A549 (cell line): ENCODE results near the gene MTRF1L. TPM values are rescaled to one million over a fixed set of nuclear protein-coding genes. Genes with fewer than 3 reads are reported as not detected.
"Not testable (repeated sequence)": the region's sequence is repeated elsewhere in the genome, so short reads cannot be mapped to it uniquely, and the experiment has no call there.

Experiments used
- ATAC-seq, 2 experiments: fragments of 200-7000 bp in 1 of 2; fragments of >200 bp in 1 of 2; cut with Nextera tagmentation in 1 of 2; cut with Tn5 transposase in 1 of 2; 3 replicates each; pipeline versions ENCODE4 v1.8.0 to v1.9.1; 2018 to 2020; ENCODE audit warnings: mild to moderate bottlenecking in 1 of 2, moderate library complexity in 1 of 2
- CTCF ChIA-PET: fragments of 300-600 bp; sonication (Branson Sonifier 250); formaldehyde crosslinking; extraction: SDS; loops from one replicate; lab custom pipeline; 2021; ENCODE audit warnings: antibody characterized with exemption, inconsistent platforms; lab: Yijun Ruan, JAX
- POLR2A ChIA-PET: fragments of 350-600 bp; formaldehyde crosslinking; extraction: SDS; loops from one replicate; lab custom pipeline; 2021; ENCODE audit warnings: antibody characterized with exemption, inconsistent platforms; lab: Yijun Ruan, JAX
- DNase-seq, 2 experiments: peaks; one replicate each; pipeline versions ENCODE4 v3.0.0 to v3.0.0-alpha.2; 2011 to 2016; ENCODE audit warnings: low read depth in 1 of 2, low spot score in 1 of 2
- FAIRE-seq: peaks from 2 replicates; lab custom pipeline; 2011; peaks lifted over from hg19 to GRCh38; lab: Jason Lieb, UNC
- H3K27ac ChIP-seq, 2 experiments: fragments of >200 bp; sonication (Bioruptor Twin); formaldehyde crosslinking; 3 replicates each; pipeline ENCODE4 v1.5.1; 2016 to 2017
- H3K4me1 ChIP-seq: fragments of >200 bp; sonication (Bioruptor Twin); formaldehyde crosslinking; 3 replicates; pipeline ENCODE4 v1.6.1; 2016
- H3K4me2 ChIP-seq: fragments of >200 bp; sonication (Bioruptor Twin); formaldehyde crosslinking; 3 replicates; pipeline ENCODE4 v1.6.1; 2016
- H3K4me3 ChIP-seq: fragments of >200 bp; sonication (Bioruptor Twin); formaldehyde crosslinking; 3 replicates; pipeline ENCODE4 v1.5.1; 2016
- H3K9me3 ChIP-seq: fragments of >200 bp; sonication (Bioruptor Twin); formaldehyde crosslinking; 3 replicates; pipeline ENCODE4 v1.6.1; 2016
- ATOH8 ChIP-seq: fragments of 250-450 bp; sonication (Bioruptor Pico); IDR thresholded peaks from 2 replicates; pipeline ENCODE4 v1.5.0; 2020; ENCODE audit warnings: low read depth, mild to moderate bottlenecking, moderate library complexity
- CBX2 ChIP-seq: fragments of 200-600 bp; sonication (generic); IDR thresholded peaks from 2 replicates; pipeline ENCODE4 v1.6.1; 2016; ENCODE audit warnings: low read depth, mild to moderate bottlenecking, borderline replicate concordance
- CHD4 ChIP-seq: fragments of 200-600 bp; sonication (generic); IDR thresholded peaks from 2 replicates; pipeline ENCODE4 v1.6.1; 2016; ENCODE audit warnings: antibody characterized with exemption, mild to moderate bottlenecking, borderline replicate concordance
- CTCF ChIP-seq: fragments of >200 bp; sonication (Bioruptor Twin); formaldehyde crosslinking; IDR thresholded peaks from 3 replicates; pipeline ENCODE4 v1.5.1; 2016
- E2F6 ChIP-seq: IDR thresholded peaks from 2 replicates; pipeline ENCODE4 v1.6.1; 2012; ENCODE audit warnings: low read depth, borderline replicate concordance
- EHF ChIP-seq: fragments of 250-450 bp; sonication (Bioruptor Pico); IDR thresholded peaks from 2 replicates; pipeline ENCODE4 v1.5.0; 2020; ENCODE audit warnings: mild to moderate bottlenecking
- FOSB ChIP-seq: fragments of 250-450 bp; sonication (Bioruptor Pico); IDR thresholded peaks from 2 replicates; pipeline ENCODE4 v1.5.0; 2020; ENCODE audit warnings: mild to moderate bottlenecking, moderate library complexity
- FOSL2 ChIP-seq, 2 experiments: fragments of 450-650 bp in 1 of 2; fragments of >200 bp in 1 of 2; sonication (Bioruptor Twin) in 1 of 2; formaldehyde crosslinking; IDR thresholded peaks; 2 replicates each; pipeline versions ENCODE4 v1.5.0 to v1.6.1; 2016 to 2020; ENCODE audit warnings: mild to moderate bottlenecking in 1 of 2, moderate library complexity in 1 of 2
- GATA3 ChIP-seq: IDR thresholded peaks from 2 replicates; pipeline ENCODE4 v1.6.1; 2012; ENCODE audit warnings: borderline replicate concordance
- HDAC2 ChIP-seq: fragments of 200-600 bp; sonication (generic); IDR thresholded peaks from 2 replicates; pipeline ENCODE4 v1.6.1; 2016
- HES2 ChIP-seq: fragments of >200 bp; sonication (Bioruptor Twin); formaldehyde crosslinking; IDR thresholded peaks from 2 replicates; pipeline ENCODE4 v1.6.1; 2016
- HOXB5 ChIP-seq: fragments of 250-450 bp; sonication (Bioruptor Pico); IDR thresholded peaks from 2 replicates; pipeline ENCODE4 v1.5.0; 2020; ENCODE audit warnings: mild to moderate bottlenecking, moderate library complexity
- KDM1A ChIP-seq: fragments of 200-600 bp; sonication (generic); IDR thresholded peaks from 2 replicates; pipeline ENCODE4 v1.6.1; 2016; ENCODE audit warnings: low read depth, mild to moderate bottlenecking
- MAZ ChIP-seq: fragments of 150-350 bp; IDR thresholded peaks from 2 replicates; pipeline ENCODE4 v1.6.1; 2014; ENCODE audit warnings: antibody characterized with exemption, low read depth, low read length, borderline replicate concordance
- MYC ChIP-seq: IDR thresholded peaks from 2 replicates; pipeline ENCODE4 v1.6.1; 2012; ENCODE audit warnings: mild to moderate bottlenecking, inconsistent platforms, low read length, improper control_type of control experiment, borderline replicate concordance
- PBX3 ChIP-seq: IDR thresholded peaks from 2 replicates; pipeline ENCODE4 v1.6.1; 2012
- RARB ChIP-seq: fragments of 250-450 bp; sonication (Bioruptor Pico); IDR thresholded peaks from 2 replicates; pipeline ENCODE4 v1.8.0; 2021; ENCODE audit warnings: mild to moderate bottlenecking, moderate library complexity
- SREBF2 ChIP-seq: fragments of 450-650 bp; IDR thresholded peaks from 2 replicates; pipeline ENCODE4 v1.6.1; 2014; ENCODE audit warnings: mild to moderate bottlenecking, moderate library complexity
- TP53 ChIP-seq: fragments of 250-450 bp; sonication (Bioruptor Pico); IDR thresholded peaks from 2 replicates; pipeline ENCODE4 v1.5.0; 2021; ENCODE audit warnings: mild to moderate bottlenecking, moderate library complexity
- ZC3H11A ChIP-seq: fragments of 450-650 bp; IDR thresholded peaks from 2 replicates; pipeline ENCODE4 v1.6.1; 2014; ENCODE audit warnings: antibody characterized with exemption, mild to moderate bottlenecking
- WGBS: methylation state at CpG from one replicate; pipeline ENCODE4 v1.1.6; 2017; ENCODE audit errors: missing lambda C conversion rate; 5-methylcytosine and 5-hydroxymethylcytosine counted together
- polyA plus RNA-seq, 4 experiments: library from polyadenylated mRNA; depleted of rRNA in 3 of 4; stranded (reverse); fragments of >200 nt; fragmentation: RNase III in 1 of 4; extraction: RNeasy Plus Mini Kit Qiagen cat#74134 plus additional on column Dnase treatment in 1 of 4; gene quantifications; 2 replicates in 3 of 4; 3 replicates in 1 of 4; pipeline ENCODE4 v1.2.3, GENCODE V29; 2011 to 2017

The MTRF1L gene
- polyA plus RNA-seq, 2 of the 4 experiments (the other 2 are of a cell fraction), result 14.3 to 22.6 TPM

GRCh38 chr6:152969688-152970418 is 32.7 kb downstream of the MTRF1L start:
- Histone ChIP-seq H3K27ac (no peak overlapping the region), H3K4me1 (no peaks in the 10 kb centered on the region; the same call in 2 of the 3 replicates), H3K4me2 (no peak overlapping the region), H3K9me3 (no peaks in the 10 kb centered on the region), H3K4me3 (no peak overlapping the region)
- TF ChIP-seq FOSL2 (IDR thresholded peaks at IDR 0.05) (no peak), FOSL2 (CRISPR knock-in tag; IDR thresholded peaks at IDR 0.05) (no peak), HES2 (no peak), EHF (CRISPR knock-in tag) (no peak), MAZ (no peak), RARB (CRISPR knock-in tag) (no peak), SREBF2 (no peak), ZC3H11A (no peak), TP53 (CRISPR knock-in tag) (no peak), KDM1A (no peak), CBX2 (no peak), CHD4 (no peak), GATA3 (no peak), HDAC2 (no peak), PBX3 (no peak), FOSB (CRISPR knock-in tag) (no peak), E2F6 (no peak), MYC (no peak), ATOH8 (CRISPR knock-in tag) (no peak), CTCF (no peak), HOXB5 (CRISPR knock-in tag) (no peak)
- 90% methylated on average over 6 of the region's 6 CpGs for WGBS
- FAIRE-seq (no peak), DNase-seq (no peak), ATAC-seq (no peak)
- ChIA-PET CTCF (no interaction called here), POLR2A (no interaction called here)

GRCh38 chr6:152966168-152966894 is 36.2 kb downstream of the MTRF1L start:
- H3K27ac ChIP-seq, H3K4me2 ChIP-seq, DNase-seq, ATAC-seq, H3K4me1 ChIP-seq, H3K4me3 ChIP-seq, POLR2A ChIA-PET, FAIRE-seq, H3K9me3 ChIP-seq: not testable (repeated sequence)
- WGBS, result 82% methylated on average over 12 of the region's 15 CpGs
- CTCF ChIA-PET, result interaction anchor here (1.4 kb wide), 1 partner anchor 12 kb away, joined by 4 read pairs; no protein-coding TSS in a partner anchor
